ENCODE results near the gene URB1.

DNA sequence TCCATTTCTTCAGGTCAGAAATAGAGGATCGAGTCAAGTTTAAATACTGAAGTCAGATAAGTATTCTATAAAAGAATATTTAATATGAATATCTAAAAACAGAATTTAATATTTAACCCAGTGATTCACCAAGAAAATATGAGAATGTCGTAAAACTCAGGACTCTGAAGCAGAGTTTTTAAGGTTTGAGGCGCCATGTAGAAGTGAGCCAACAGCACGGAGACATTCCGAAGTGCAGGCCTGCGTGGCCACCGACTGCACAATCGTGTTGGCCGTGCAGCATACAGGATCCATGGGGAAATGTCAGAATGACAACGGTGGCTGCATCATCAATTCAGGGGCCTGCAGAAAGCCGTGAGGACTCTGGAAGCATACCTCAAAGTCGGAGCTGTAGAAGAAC, 70.7 kb downstream of the URB1 start:
- TF ChIP-seq POLR2AphosphoS5 (IDR thresholded peaks at IDR 0.05; ENCODE audit: low read depth) (no peak), CTCF (conservative IDR thresholded peaks at IDR 0.05; ENCODE audit: low read depth in 2 of 2) (no peak), CREB1 (CRISPR knock-in tag; IDR thresholded peaks at IDR 0.05; ENCODE audit: low read depth) (no peak), REST (IDR thresholded peaks at IDR 0.05; ENCODE audit: unreplicated experiment) (no peak), EZH2 (IDR thresholded peaks at IDR 0.05; ENCODE audit: low read depth, unreplicated experiment) (no peak), ZNF114 (CRISPR knock-in tag; IDR thresholded peaks at IDR 0.05) (no peak), EZH2phosphoT487 (IDR thresholded peaks at IDR 0.05; ENCODE audit: unreplicated experiment) (no peak), STAT1 (IDR thresholded peaks at IDR 0.05; ENCODE audit: unreplicated experiment) (no peak), JUNB (IDR thresholded peaks at IDR 0.05; ENCODE audit: unreplicated experiment) (no peak), ETS1 (IDR thresholded peaks at IDR 0.05) (no peak), NANOG (IDR thresholded peaks at IDR 0.05; ENCODE audit: borderline replicate concordance) (no peak), ZNF331 (CRISPR knock-in tag; IDR thresholded peaks at IDR 0.05; ENCODE audit: low read depth) (no peak)
- TF ChIP-seq, protein P1, sequence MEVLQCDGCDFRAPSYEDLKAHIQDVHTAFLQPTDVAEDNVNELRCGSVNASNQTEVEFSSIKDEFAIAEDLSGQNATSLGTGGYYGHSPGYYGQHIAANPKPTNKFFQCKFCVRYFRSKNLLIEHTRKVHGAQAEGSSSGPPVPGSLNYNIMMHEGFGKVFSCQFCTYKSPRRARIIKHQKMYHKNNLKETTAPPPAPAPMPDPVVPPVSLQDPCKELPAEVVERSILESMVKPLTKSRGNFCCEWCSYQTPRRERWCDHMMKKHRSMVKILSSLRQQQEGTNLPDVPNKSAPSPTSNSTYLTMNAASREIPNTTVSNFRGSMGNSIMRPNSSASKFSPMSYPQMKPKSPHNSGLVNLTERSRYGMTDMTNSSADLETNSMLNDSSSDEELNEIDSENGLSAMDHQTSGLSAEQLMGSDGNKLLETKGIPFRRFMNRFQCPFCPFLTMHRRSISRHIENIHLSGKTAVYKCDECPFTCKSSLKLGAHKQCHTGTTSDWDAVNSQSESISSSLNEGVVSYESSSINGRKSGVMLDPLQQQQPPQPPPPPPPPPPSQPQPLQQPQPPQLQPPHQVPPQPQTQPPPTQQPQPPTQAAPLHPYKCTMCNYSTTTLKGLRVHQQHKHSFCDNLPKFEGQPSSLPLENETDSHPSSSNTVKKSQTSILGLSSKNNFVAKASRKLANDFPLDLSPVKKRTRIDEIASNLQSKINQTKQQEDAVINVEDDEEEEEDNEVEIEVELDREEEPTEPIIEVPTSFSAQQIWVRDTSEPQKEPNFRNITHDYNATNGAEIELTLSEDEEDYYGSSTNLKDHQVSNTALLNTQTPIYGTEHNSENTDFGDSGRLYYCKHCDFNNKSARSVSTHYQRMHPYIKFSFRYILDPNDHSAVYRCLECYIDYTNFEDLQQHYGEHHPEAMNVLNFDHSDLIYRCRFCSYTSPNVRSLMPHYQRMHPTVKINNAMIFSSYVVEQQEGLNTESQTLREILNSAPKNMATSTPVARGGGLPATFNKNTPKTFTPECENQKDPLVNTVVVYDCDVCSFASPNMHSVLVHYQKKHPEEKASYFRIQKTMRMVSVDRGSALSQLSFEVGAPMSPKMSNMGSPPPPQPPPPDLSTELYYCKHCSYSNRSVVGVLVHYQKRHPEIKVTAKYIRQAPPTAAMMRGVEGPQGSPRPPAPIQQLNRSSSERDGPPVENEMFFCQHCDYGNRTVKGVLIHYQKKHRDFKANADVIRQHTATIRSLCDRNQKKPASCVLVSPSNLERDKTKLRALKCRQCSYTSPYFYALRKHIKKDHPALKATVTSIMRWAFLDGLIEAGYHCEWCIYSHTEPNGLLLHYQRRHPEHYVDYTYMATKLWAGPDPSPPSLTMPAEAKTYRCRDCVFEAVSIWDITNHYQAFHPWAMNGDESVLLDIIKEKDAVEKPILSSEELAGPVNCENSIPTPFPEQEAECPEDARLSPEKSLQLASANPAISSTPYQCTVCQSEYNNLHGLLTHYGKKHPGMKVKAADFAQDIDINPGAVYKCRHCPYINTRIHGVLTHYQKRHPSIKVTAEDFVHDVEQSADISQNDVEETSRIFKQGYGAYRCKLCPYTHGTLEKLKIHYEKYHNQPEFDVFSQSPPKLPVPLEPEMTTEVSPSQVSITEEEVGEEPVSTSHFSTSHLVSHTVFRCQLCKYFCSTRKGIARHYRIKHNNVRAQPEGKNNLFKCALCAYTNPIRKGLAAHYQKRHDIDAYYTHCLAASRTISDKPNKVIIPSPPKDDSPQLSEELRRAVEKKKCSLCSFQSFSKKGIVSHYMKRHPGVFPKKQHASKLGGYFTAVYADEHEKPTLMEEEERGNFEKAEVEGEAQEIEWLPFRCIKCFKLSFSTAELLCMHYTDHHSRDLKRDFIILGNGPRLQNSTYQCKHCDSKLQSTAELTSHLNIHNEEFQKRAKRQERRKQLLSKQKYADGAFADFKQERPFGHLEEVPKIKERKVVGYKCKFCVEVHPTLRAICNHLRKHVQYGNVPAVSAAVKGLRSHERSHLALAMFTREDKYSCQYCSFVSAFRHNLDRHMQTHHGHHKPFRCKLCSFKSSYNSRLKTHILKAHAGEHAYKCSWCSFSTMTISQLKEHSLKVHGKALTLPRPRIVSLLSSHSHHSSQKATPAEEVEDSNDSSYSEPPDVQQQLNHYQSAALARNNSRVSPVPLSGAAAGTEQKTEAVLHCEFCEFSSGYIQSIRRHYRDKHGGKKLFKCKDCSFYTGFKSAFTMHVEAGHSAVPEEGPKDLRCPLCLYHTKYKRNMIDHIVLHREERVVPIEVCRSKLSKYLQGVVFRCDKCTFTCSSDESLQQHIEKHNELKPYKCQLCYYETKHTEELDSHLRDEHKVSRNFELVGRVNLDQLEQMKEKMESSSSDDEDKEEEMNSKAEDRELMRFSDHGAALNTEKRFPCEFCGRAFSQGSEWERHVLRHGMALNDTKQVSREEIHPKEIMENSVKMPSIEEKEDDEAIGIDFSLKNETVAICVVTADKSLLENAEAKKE (CRISPR knock-in tag; IDR thresholded peaks at IDR 0.05): no peak
